Heart left ventricle (tissue), 13 donors: ENCODE measurements around the gene KIRREL1.

ENCODE experiments used
- CTCF ChIP-seq, 12 donors: fragments of 200-600 bp; sonication (generic) in 4 of 12; IDR thresholded peaks; one replicate each; pipeline versions ENCODE4 v1.5.0 to v1.8.0; 2018 to 2022; ENCODE audit warnings: antibody characterized with exemption in 12 of 12, mild to moderate bottlenecking in 5 of 12
- POLR2A ChIP-seq, 2 donors: fragments of 450-650 bp; IDR thresholded peaks; one replicate each; pipeline ENCODE4 v1.6.1; 2017; ENCODE audit warnings: antibody characterized with exemption in 2 of 2, mild to moderate bottlenecking in 2 of 2, moderate library complexity in 2 of 2
- donor health status: ischemic (EF 13 %, LVEDD 7.1; RV severe dilation, severe dysfunction).
- donor health status: DM: no; HTN: yes; CAD: no.
- donor health status: DM: no; HTN: no; CAD: no.
- donor health status: ischemic (EF 25% LVEDD 6.9; RV normal size, moderate dysfunction).
- donor health status: ischemic (EF 25% LVEDD 5.7; RV mildly dilated, moderate dysfunction).
- donor health status: ischemic (EF 35%, LVEDD 5.7; RV mildly dilated, moderate dysfunction).
- donor health status: nonischemic (EF 11% LVEDD 7.7; RV severe dilation, severe dysfunction).
- donor health status: DM: yes; HTN: yes; CAD: no.
- donor health status: PGD.
- donor health status: ischemic (EF 29% LVEDD 5.4; RV normal size, mild dysfunction).
- donor health status: nonischemic (EF 23%, LVEDD 6.1; RV moderate dilation, normal function).

- TF ChIP-seq POLR2A (IDR thresholded peaks at IDR 0.05) (no peak), CTCF (IDR thresholded peaks at IDR 0.05) (no peak)
Measured at GRCh38 chr1:157982136-157982535, 11.3 kb upstream of the KIRREL1 start.
